HG02642 (cell line): ENCODE measurements around the gene MEIOC.
"Not testable (repeated sequence)": the region's sequence is repeated elsewhere in the genome, so short reads cannot be mapped to it uniquely, and the experiment has no call there.

ENCODE experiments used
- ATAC-seq: cut with Tn5 transposase; IDR thresholded peaks from one replicate; pipeline ENCODE4 v1.9.1; 2021; ENCODE audit warnings: mild to moderate bottlenecking; ENCODE audit not compliant: unreplicated experiment, poor library complexity

Gene MEIOC

GRCh38 chr17:44700288-44700687 is 44.0 kb downstream of the MEIOC start:
- not testable (repeated sequence) for ATAC-seq

DNA sequence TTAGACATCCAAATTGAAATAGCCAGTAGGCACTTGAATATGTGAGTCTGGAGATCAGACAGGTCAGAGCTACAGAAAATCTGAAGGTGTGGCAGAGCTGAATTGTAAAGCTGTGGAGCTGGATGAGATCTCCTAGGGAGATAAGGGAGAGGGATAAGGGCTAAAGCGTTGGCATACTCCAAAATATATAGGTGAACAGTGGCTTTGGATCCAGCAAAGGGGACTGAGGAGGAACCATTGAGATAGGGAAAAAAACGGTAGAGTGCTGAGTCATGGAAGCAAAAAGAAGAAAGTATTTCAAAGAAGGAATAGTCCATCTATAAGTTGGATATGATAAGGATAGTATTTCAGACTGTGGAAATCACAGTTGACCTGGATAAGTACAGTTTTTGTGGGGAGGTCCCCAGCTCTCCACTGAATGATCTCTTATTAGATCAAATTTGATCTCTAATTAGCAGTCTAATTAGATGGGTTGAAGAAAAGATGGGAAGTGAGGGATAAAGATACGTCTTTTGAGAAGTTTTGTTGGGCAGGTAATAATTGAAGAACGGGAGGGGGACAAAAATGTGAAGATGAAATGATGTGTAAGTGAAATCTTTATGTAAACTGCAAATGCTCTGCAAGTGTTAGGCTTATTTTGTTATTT is 51.6 kb downstream of the MEIOC start:
- ATAC-seq: no peak

GRCh38 chr17:44708401-44709263 is 52.4 kb downstream of the MEIOC start, which contains the start of gene DBF4B:
DBF4B (plus strand) TSS chr17:44708665; CDS start chr17:44708821, 156 bp downstream.
- ATAC-seq: peak; percentile 77

- ATAC-seq: no peak
Observed at GRCh38 chr17:44719444-44719843, 63.2 kb downstream of the MEIOC start.

DNA sequence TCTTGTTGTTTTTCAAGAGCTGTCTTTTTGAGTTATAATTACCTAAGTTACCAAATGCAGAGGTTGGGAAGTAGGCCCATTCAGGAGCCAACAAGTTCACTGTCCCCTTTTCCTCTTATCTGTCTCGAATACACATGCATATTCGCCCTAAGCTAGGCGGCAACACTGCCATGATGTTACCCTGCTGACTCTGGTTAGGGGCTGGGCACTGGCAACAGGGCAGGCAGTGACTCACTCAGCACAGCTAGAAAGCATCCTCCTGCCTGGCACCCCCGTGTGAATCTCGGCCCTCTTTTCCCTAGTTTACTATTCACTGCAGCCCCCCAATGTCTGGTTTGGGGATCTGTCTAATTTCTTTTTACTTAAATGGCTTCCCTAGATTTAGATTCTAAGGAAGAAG is 66.0 kb downstream of the MEIOC start:
- no peak for ATAC-seq
